ENCODE measurements around the gene TTC39A. TPM values are rescaled to one million over a fixed set of nuclear protein-coding genes. Genes with fewer than 3 reads are reported as not detected.

Gene TTC39A
- polyA plus RNA-seq, 1 donor (not counting 4 experiments of a cell fraction or from before 2014, with no cell fraction given): 1.4 TPM

DNA sequence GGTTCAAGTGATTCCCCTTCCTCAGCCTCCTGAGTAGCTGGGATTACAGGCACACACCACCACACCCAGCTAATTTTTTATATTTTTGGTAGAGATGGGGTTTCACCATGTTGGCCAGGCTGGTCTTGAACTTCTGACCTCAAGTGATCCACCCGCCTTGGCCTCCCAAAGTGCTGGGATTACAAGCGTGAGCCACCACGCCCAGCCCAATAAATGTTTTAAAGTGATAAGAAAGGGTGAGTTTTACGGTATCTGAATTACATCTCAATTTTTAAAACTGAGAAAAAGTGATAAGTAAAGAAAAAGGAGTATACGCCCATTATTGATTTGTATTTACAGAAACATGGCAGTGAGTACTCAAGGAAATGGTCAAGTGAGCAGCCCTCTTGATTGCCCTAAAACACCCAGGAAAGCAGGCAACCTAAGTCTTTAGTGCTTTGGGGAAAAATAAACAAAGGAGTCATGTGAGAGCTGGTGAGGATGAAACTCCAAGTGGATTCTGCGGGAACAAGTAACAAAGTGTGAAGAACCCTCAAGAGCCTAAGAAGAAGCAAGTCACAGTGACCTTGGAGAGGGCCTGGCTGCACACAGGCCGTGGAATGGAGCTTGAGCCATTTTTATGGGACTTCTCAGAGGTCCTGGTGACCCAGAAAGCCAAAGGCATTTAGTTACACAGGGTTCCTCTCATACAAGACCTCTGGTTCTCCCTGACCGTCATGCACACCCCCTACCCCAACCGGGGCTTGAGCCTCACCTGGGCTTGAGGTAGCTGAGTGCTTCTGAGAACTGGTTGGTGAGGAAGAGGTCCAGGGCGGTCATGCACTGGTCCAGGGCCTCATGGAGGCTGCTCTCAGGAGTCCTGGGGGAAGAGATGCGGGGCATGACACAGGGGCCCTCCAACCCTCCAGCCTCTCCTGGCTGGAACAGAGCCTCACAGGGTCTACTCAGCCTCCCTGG, 9.1 kb downstream of the TTC39A start:
- Histone ChIP-seq H3K27ac (ENCODE audit: control insufficient read depth, insufficient read depth, low read length) (no peak overlapping the region), H3K27me3 (ENCODE audit: control insufficient read depth, extremely low read depth, insufficient read depth, low read length) (no peaks in the 10 kb centered on the region), H2AFZ (ENCODE audit: control insufficient read depth, low read length) (no peak overlapping the region), H3K9me3 (ENCODE audit: control insufficient read depth, low read depth, low read length) (no peaks in the 10 kb centered on the region), H3K79me2 (ENCODE audit: control insufficient read depth, insufficient read depth, low read length) (no peaks in the 10 kb centered on the region), H3K9ac (ENCODE audit: control insufficient read depth, extremely low read depth, insufficient read depth, low read length) (no peak overlapping the region), H3K4me2 (ENCODE audit: control insufficient read depth, extremely low read depth, insufficient read depth, low read depth, low read length) (no peak overlapping the region), H3K9me1 (ENCODE audit: control insufficient read depth, extremely low read depth, insufficient read depth, low read length) (no peaks in the 10 kb centered on the region), H3K36me3 (ENCODE audit: control insufficient read depth in 2 of 2, extremely low read depth in 1 of 2, insufficient read depth in 2 of 2, low read length in 2 of 2) (no peaks in the 10 kb centered on the region), H3K4me3 (ENCODE audit: control insufficient read depth in 2 of 3, extremely low read depth in 1 of 3, insufficient read depth in 2 of 3, low read depth in 1 of 3, low read length in 3 of 3) (no peak overlapping the region), H4K20me1 (ENCODE audit: control insufficient read depth, extremely low read depth, insufficient read depth, low read length) (no peaks in the 10 kb centered on the region), H3K4me1 (ENCODE audit: control insufficient read depth, extremely low read depth, insufficient read depth, low read length) (no peaks in the 10 kb centered on the region)
- FAIRE-seq: no peak
- TF ChIP-seq, protein P1, sequence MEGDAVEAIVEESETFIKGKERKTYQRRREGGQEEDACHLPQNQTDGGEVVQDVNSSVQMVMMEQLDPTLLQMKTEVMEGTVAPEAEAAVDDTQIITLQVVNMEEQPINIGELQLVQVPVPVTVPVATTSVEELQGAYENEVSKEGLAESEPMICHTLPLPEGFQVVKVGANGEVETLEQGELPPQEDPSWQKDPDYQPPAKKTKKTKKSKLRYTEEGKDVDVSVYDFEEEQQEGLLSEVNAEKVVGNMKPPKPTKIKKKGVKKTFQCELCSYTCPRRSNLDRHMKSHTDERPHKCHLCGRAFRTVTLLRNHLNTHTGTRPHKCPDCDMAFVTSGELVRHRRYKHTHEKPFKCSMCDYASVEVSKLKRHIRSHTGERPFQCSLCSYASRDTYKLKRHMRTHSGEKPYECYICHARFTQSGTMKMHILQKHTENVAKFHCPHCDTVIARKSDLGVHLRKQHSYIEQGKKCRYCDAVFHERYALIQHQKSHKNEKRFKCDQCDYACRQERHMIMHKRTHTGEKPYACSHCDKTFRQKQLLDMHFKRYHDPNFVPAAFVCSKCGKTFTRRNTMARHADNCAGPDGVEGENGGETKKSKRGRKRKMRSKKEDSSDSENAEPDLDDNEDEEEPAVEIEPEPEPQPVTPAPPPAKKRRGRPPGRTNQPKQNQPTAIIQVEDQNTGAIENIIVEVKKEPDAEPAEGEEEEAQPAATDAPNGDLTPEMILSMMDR (optimal IDR thresholded peaks at IDR 0.05 in 1 of 3, IDR thresholded peaks at IDR 0.05 in 1 of 3, conservative IDR thresholded peaks at IDR 0.05 in 1 of 3; ENCODE audit: extremely low read depth in 1 of 3, insufficient read depth in 2 of 3, low read length in 3 of 3): no peak
- TF ChIP-seq EZH2 (IDR thresholded peaks at IDR 0.05; ENCODE audit: low read length): no peak
- dilution Hi-C loops (cut with MboI; ENCODE audit: extremely low pct_ligation_motif_present, low sequenced_read_pairs): no loop called here
- DNase-seq (ENCODE audit: low read depth, low spot score): no peak

DNA sequence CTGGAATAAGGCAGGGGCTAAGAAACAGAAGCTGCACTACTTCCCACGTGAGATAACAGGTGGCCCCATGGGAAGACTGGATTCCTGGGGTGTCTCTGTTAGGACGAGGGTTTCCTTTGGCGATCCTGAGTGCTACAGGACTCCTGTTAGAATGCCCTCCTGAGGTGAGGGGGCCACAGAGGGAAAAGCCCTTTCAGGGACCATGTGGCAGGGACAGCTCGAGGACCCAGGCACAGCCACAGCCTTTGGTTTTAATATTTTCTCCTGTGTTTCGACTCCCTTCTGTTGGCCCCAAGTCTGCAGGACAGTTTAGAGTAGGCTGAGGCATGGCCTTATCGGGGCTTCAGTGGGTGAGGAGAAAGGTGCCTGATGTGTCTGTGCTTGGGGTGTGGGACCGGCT, 12.6 kb downstream of the TTC39A start:
- Histone ChIP-seq H3K4me3 (ENCODE audit: control insufficient read depth in 2 of 3, extremely low read depth in 1 of 3, insufficient read depth in 2 of 3, low read depth in 1 of 3, low read length in 3 of 3) (no peak overlapping the region), H3K9me1 (ENCODE audit: control insufficient read depth, extremely low read depth, insufficient read depth, low read length) (no peaks in the 10 kb centered on the region), H3K27me3 (ENCODE audit: control insufficient read depth, extremely low read depth, insufficient read depth, low read length) (no peaks in the 10 kb centered on the region), H3K4me1 (ENCODE audit: control insufficient read depth, extremely low read depth, insufficient read depth, low read length) (peaks cover 21% of the 10 kb centered on the region), H3K9ac (ENCODE audit: control insufficient read depth, extremely low read depth, insufficient read depth, low read length) (no peak overlapping the region), H3K4me2 (ENCODE audit: control insufficient read depth, extremely low read depth, insufficient read depth, low read depth, low read length) (no peak overlapping the region), H3K79me2 (ENCODE audit: control insufficient read depth, insufficient read depth, low read length) (no peaks in the 10 kb centered on the region), H3K9me3 (ENCODE audit: control insufficient read depth, low read depth, low read length) (no peaks in the 10 kb centered on the region), H4K20me1 (ENCODE audit: control insufficient read depth, extremely low read depth, insufficient read depth, low read length) (no peaks in the 10 kb centered on the region), H3K27ac (ENCODE audit: control insufficient read depth, insufficient read depth, low read length) (no peak overlapping the region), H3K36me3 (ENCODE audit: control insufficient read depth in 2 of 2, extremely low read depth in 1 of 2, insufficient read depth in 2 of 2, low read length in 2 of 2) (no peaks in the 10 kb centered on the region), H2AFZ (ENCODE audit: control insufficient read depth, low read length) (no peak overlapping the region)
- no peak for FAIRE-seq
- dilution Hi-C loops (cut with MboI; ENCODE audit: extremely low pct_ligation_motif_present, low sequenced_read_pairs): no loop called here
- TF ChIP-seq, protein P1 (optimal IDR thresholded peaks at IDR 0.05 in 1 of 3, IDR thresholded peaks at IDR 0.05 in 1 of 3, conservative IDR thresholded peaks at IDR 0.05 in 1 of 3; ENCODE audit: extremely low read depth in 1 of 3, insufficient read depth in 2 of 3, low read length in 3 of 3): no peak
- TF ChIP-seq EZH2 (IDR thresholded peaks at IDR 0.05; ENCODE audit: low read length): no peak
- DNase-seq (ENCODE audit: low read depth, low spot score): no peak

All from keratinocyte (primary cell).